GM12872 (cell line): ENCODE measurements around the gene SIRT4.
A peak's percentile ranks its signal among the peaks of the same experiment; 100 is the strongest.

Experiments
- CTCF ChIP-seq: IDR thresholded peaks from 3 replicates; pipeline ENCODE4 v1.5.1; 2011; ENCODE audit warnings: low read depth, mild to moderate bottlenecking, low read length, moderate library complexity; ENCODE audit not compliant: insufficient read depth

Gene SIRT4

GRCh38 chr12:120301962-120302815 is at the start of gene SIRT4:
TSS of gene SIRT4 (plus strand) at chr12:120302321. CDS start at chr12:120303562, 1,241 bp downstream.
- TF ChIP-seq CTCF, result peak; percentile 81

GRCh38 chr12:120254809-120255208 is 47.3 kb upstream of the SIRT4 start:
- no peak for TF ChIP-seq CTCF

GRCh38 chr12:120257041-120257821 is 44.9 kb upstream of the SIRT4 start:
- no peak for TF ChIP-seq CTCF

- TF ChIP-seq CTCF, result no peak
Observed at GRCh38 chr12:120258323-120258896, 43.7 kb upstream of the SIRT4 start.

- no peak for TF ChIP-seq CTCF
Observed at GRCh38 chr12:120259418-120260202, 42.5 kb upstream of the SIRT4 start.

- TF ChIP-seq CTCF, result no peak
Observed at GRCh38 chr12:120260607-120261006, 41.5 kb upstream of the SIRT4 start.
